HEK293T (cell line): Measurements from ENCODE around the gene ATP1A3.

ENCODE experiments used
- BHLHE40 ChIP-seq: fragments of 450-650 bp; IDR thresholded peaks from 2 replicates; pipeline ENCODE4 v1.6.1; 2016; ENCODE audit warnings: mild to moderate bottlenecking, moderate library complexity, borderline replicate concordance
- ELF4 ChIP-seq: fragments of 450-650 bp; IDR thresholded peaks from 2 replicates; pipeline ENCODE4 v1.6.1; 2017; ENCODE audit warnings: antibody characterized with exemption
- FOXM1 ChIP-seq: fragments of 450-650 bp; IDR thresholded peaks from 2 replicates; pipeline ENCODE4 v1.6.1; 2017; ENCODE audit warnings: mild to moderate bottlenecking, borderline replicate concordance
- HDGF ChIP-seq: fragments of 450-650 bp; IDR thresholded peaks from 2 replicates; pipeline ENCODE4 v1.6.1; 2017; ENCODE audit warnings: antibody characterized with exemption, borderline replicate concordance
- L3MBTL2 ChIP-seq: fragments of 450-650 bp; conservative IDR thresholded peaks from 2 replicates; pipeline ENCODE4 v1.6.1; 2016; ENCODE audit warnings: mild to moderate bottlenecking
- SP1 ChIP-seq: fragments of 450-650 bp; IDR thresholded peaks from 2 replicates; pipeline ENCODE4 v1.6.1; 2017
- SUZ12 ChIP-seq: fragments of 450-650 bp; IDR thresholded peaks from 2 replicates; pipeline ENCODE4 v1.6.1; 2016; ENCODE audit warnings: mild to moderate bottlenecking

DNA sequence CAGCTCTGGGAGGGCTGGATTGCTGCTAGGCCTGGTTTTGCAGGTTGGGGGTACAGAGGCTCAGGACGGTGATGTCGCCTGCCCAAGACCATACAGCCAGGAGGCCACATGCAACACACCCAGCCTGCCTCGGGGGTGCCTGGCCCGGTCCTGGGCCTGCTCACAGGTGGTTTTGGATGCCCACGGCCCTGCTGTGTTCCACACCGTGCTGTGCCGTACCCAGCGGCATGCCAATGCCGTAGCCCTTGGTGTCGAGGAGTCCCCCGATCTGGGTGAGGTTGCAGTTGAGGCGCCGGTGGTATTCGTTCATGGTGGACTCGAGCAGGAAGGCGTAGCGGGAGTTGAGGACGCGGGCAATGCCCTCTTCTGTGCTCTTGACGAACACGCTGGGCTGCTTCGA is 11.5 kb upstream of the ATP1A3 start:
- TF ChIP-seq ELF4, result no peak
- no peak for TF ChIP-seq SUZ12
- TF ChIP-seq BHLHE40, result no peak
- no peak for TF ChIP-seq L3MBTL2
- TF ChIP-seq FOXM1, result no peak
- no peak for TF ChIP-seq SP1
- no peak for TF ChIP-seq HDGF
